ENCODE measurements around the gene PPIL6. TPM values are rescaled to one million over a fixed set of nuclear protein-coding genes. Genes with fewer than 3 reads are reported as not detected.

The PPIL6 gene
- total RNA-seq = 2.8 and 3.2 TPM in 2 replicates

DNA sequence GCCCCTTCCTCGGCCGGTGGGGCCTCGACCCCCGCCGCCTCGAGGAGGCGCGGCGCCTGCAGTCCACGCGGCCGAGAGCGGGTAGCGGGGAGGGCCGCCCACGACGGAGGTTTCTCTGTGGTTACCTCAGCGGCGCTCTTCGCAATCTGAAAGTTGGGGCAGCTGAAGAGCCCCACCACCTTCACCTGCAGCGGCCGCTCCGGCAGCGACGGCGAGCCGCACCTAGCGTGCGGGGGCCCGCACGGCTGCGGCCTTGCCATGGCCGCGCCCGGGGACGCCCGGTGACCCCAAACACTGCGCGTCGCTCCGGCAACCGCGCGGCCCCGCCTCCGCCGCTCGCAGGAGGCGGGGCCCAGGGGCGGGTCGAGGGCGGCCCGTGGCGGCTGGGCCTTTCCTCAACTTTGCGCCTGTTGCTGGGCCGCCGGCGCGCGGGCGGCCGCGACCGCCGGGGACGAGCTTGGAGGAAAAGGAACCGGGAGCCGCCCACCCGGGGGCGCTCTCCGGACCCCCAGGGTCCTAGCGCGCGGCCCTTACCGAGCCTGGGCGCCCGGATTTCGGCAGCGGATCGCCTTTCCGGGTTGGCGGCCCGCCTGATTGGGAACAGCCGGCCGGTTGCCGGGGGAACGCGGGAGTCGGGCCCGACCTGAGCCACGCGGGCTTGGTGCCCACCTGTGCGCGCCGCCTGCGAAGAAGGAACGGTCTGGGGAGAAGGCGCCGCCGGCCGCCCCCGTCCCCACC, at the start of gene PPIL6, which contains the start of gene SMPD2:
Gene PPIL6, minus strand, starts transcription at position 298 of the 738 bp plus-strand sequence. Its CDS starts 38 bp downstream, at position 260.
Gene SMPD2, plus strand, starts transcription at position 394 of the 738 bp plus-strand sequence. CDS start 398 bp downstream, outside the sequence.

GRCh38 chr6:109482905-109483734, 42.7 kb upstream of the PPIL6 start, which contains the start of gene ZBTB24:
ZBTB24 (minus strand) TSS chr6:109483219; CDS start chr6:109482026, 1,193 bp downstream.

GRCh38 chr6:109455437-109456110, 15.1 kb upstream of the PPIL6 start, which contains the start of gene MICAL1:
MICAL1 (minus strand) TSS chr6:109455772; CDS start chr6:109454196, 1,576 bp downstream.

GRCh38 chr6:109381747-109382575, 58.5 kb downstream of the PPIL6 start, which contains the start of gene CD164:
CD164 (minus strand) TSS chr6:109382467; CDS start chr6:109382378, 89 bp downstream.

Other genes with a start within 250 kb of the PPIL6 start
- gene CD164, start 58.2 kb downstream of the PPIL6 start, total RNA-seq = 181 and 211 TPM in 2 replicates
- gene SMPD2, start 96 bp upstream of the PPIL6 start, total RNA-seq = 9.9 and 14.3 TPM in 2 replicates
- 47.3 and 56.1 TPM in 2 replicates for gene MICAL1, start 15.1 kb upstream of the PPIL6 start, total RNA-seq
- 5.4 and 6.2 TPM in 2 replicates for gene ZBTB24, start 42.6 kb upstream of the PPIL6 start, total RNA-seq

Data from aortic smooth muscle cell (primary cell).